Measurements from ENCODE around the gene CERS1. TPM values are rescaled to one million over a fixed set of nuclear protein-coding genes. Genes with fewer than 3 reads are reported as not detected.

CERS1 gene
- total RNA-seq: 3.2 and 4.5 TPM in 2 replicates

GRCh38 chr19:18895824-18896341 is at the start of gene CERS1:
Gene CERS1, minus strand, starts transcription at chr19:18896158. Its CDS starts 86 bp downstream, at chr19:18896072.

GRCh38 chr19:18940769-18941627 is 45.0 kb upstream of the CERS1 start, which contains the start of gene HOMER3:
Gene HOMER3, minus strand, starts transcription at chr19:18941217. Its CDS starts 2,235 bp downstream, at chr19:18938982.

GRCh38 chr19:18919086-18919899 is 23.3 kb upstream of the CERS1 start, which contains the start of the genes COPE and DDX49:
Gene COPE, minus strand, starts transcription at chr19:18919387. Its CDS starts 39 bp downstream, at chr19:18919348.
Gene DDX49, plus strand, starts transcription at chr19:18919715. Its CDS starts 27 bp downstream, at chr19:18919742.

GRCh38 chr19:18831524-18832305 is 64.2 kb downstream of the CERS1 start, which contains the start of gene UPF1:
Gene UPF1, plus strand, starts transcription at chr19:18831959. Its CDS starts 251 bp downstream, at chr19:18832210.

Other genes with a start within 250 kb of the CERS1 start
- 0.90 and 1.2 TPM in 2 replicates for gene CRTC1, start 212.5 kb downstream of the CERS1 start, total RNA-seq
- gene COMP, start 104.9 kb downstream of the CERS1 start, total RNA-seq: not detected in 2 replicates
- 62.9 and 69.7 TPM in 2 replicates for gene UPF1, start 64.2 kb downstream of the CERS1 start, total RNA-seq
- gene COPE, start 23.2 kb upstream of the CERS1 start, total RNA-seq: 172 and 214 TPM in 2 replicates
- gene DDX49, start 23.6 kb upstream of the CERS1 start, total RNA-seq: 56.5 and 68.6 TPM in 2 replicates
- gene HOMER3, start 45.1 kb upstream of the CERS1 start, total RNA-seq: 120 and 160 TPM in 2 replicates
- 17.4 and 25.4 TPM in 2 replicates for gene SUGP2, start 137.4 kb upstream of the CERS1 start, total RNA-seq
- gene ARMC6, start 137.4 kb upstream of the CERS1 start, total RNA-seq: 52.1 and 62.9 TPM in 2 replicates
- gene SLC25A42, start 167.8 kb upstream of the CERS1 start, total RNA-seq: 2.8 and 3.7 TPM in 2 replicates
- 18.4 and 27.2 TPM in 2 replicates for gene TMEM161A, start 242.3 kb upstream of the CERS1 start, total RNA-seq